Type B pancreatic cell (in vitro differentiated cells): Measurements from ENCODE around the gene SERPINE2. TPM values are rescaled to one million over a fixed set of nuclear protein-coding genes. Genes with fewer than 3 reads are reported as not detected.
A peak's percentile ranks its signal among the peaks of the same experiment; 100 is the strongest.
"Not testable (repeated sequence)": the region's sequence is repeated elsewhere in the genome, so short reads cannot be mapped to it uniquely, and the experiment has no call there.

Source experiments
- DNase-seq: peaks from one replicate; pipeline ENCODE4 v3.0.0; 2021; ENCODE audit warnings: mixed read lengths; ENCODE audit not compliant: unreplicated experiment; ENCODE audit errors: extremely low spot score
- H3K27ac Mint-ChIP-seq: 2 replicates; pipeline ENCODE4 v1.8.0; 2021; ENCODE audit warnings: mild to moderate bottlenecking, mixed read lengths
- H3K27me3 Mint-ChIP-seq: 2 replicates; pipeline ENCODE4 v1.8.0; 2021; ENCODE audit warnings: mixed read lengths
- H3K36me3 Mint-ChIP-seq: 2 replicates; pipeline ENCODE4 v1.8.0; 2021; ENCODE audit warnings: mixed read lengths
- H3K4me1 Mint-ChIP-seq: one replicate; pipeline ENCODE4 v1.8.0; 2021; ENCODE audit warnings: mixed read lengths; ENCODE audit not compliant: unreplicated experiment
- H3K4me3 Mint-ChIP-seq: 2 replicates; pipeline ENCODE4 v1.8.0; 2021; ENCODE audit warnings: mild to moderate bottlenecking, mixed read lengths
- H3K9me3 Mint-ChIP-seq: 2 replicates; pipeline ENCODE4 v1.8.0; 2021; ENCODE audit warnings: mixed read lengths
- CTCF ChIP-seq: fragments of 200-600 bp; sonication (generic); conservative IDR thresholded peaks from 2 replicates; pipeline ENCODE4 v1.5.0; 2021; ENCODE audit warnings: antibody characterized with exemption, mild to moderate bottlenecking
- total RNA-seq: library from RNA; stranded (reverse); gene quantifications from 2 replicates; pipeline ENCODE4 v1.2.1, GENCODE V29; 2021; ENCODE audit warnings: low replicate concordance

SERPINE2 gene
- total RNA-seq, 1 donor from 2014 or later = 37.4 TPM

GRCh38 chr2:224014336-224014735 lies 24.8 kb downstream of the SERPINE2 start:
- TF ChIP-seq CTCF = no peak
- Mint-ChIP-seq H3K4me3 (no peak overlapping the region), H3K9me3 (peaks cover 7% of the 10 kb centered on the region), H3K4me1 (no peaks in the 10 kb centered on the region), H3K36me3 (peaks cover 6% of the 10 kb centered on the region), H3K27ac (no peak overlapping the region), H3K27me3 (no peaks in the 10 kb centered on the region)
- no peak for DNase-seq

- H3K4me3 Mint-ChIP-seq = no peak overlapping the region
- no peak for DNase-seq
- H3K36me3 Mint-ChIP-seq = peaks cover 6% of the 10 kb centered on the region
- no peak for TF ChIP-seq CTCF
- H3K27me3 Mint-ChIP-seq = no peaks in the 10 kb centered on the region
- H3K9me3 Mint-ChIP-seq = peaks cover 7% of the 10 kb centered on the region
- H3K27ac Mint-ChIP-seq = no peak overlapping the region
- H3K4me1 Mint-ChIP-seq = peaks cover 7% of the 10 kb centered on the region
These were observed 27.2 kb downstream of the SERPINE2 start for GRCh38 chr2:224011837-224012236.

- peak overlapping the region; percentile 92 for H3K27ac Mint-ChIP-seq
These were observed 29.3 kb downstream of the SERPINE2 start for GRCh38 chr2:224009605-224010315.

GRCh38 chr2:224008702-224009261 lies 30.3 kb downstream of the SERPINE2 start:
- Mint-ChIP-seq H3K4me3 (peak overlapping the region; percentile 29), H3K9me3 (peaks cover 7% of the 10 kb centered on the region), H3K27ac (peak overlapping the region; percentile 92), H3K4me1 (peaks cover 7% of the 10 kb centered on the region), H3K27me3 (no peaks in the 10 kb centered on the region), H3K36me3 (peaks cover 6% of the 10 kb centered on the region)
- no peak for DNase-seq
- TF ChIP-seq CTCF = no peak

More at GRCh38 chr2:224009605-224010315, 29.3 kb downstream of the SERPINE2 start:
- Mint-ChIP-seq H3K9me3 (peaks cover 7% of the 10 kb centered on the region), H3K4me1 (peaks cover 7% of the 10 kb centered on the region), H3K4me3 (peak overlapping the region; percentile 35), H3K36me3 (peaks cover 6% of the 10 kb centered on the region), H3K27me3 (no peaks in the 10 kb centered on the region)
- TF ChIP-seq CTCF = no peak
- no peak for DNase-seq

- DNase-seq = no peak
- Mint-ChIP-seq H3K4me1 (peaks cover 7% of the 10 kb centered on the region), H3K27me3 (no peaks in the 10 kb centered on the region), H3K36me3 (no peaks in the 10 kb centered on the region), H3K9me3 (no peaks in the 10 kb centered on the region), H3K4me3 (no peak overlapping the region), H3K27ac (no peak overlapping the region)
- no peak for TF ChIP-seq CTCF
These were observed 34.9 kb downstream of the SERPINE2 start for GRCh38 chr2:224004105-224004695.

- H3K9me3 Mint-ChIP-seq, H3K36me3 Mint-ChIP-seq, H3K4me1 Mint-ChIP-seq, H3K27ac Mint-ChIP-seq, H3K27me3 Mint-ChIP-seq, H3K4me3 Mint-ChIP-seq, DNase-seq: not testable (repeated sequence)
These were observed 38.4 kb downstream of the SERPINE2 start for GRCh38 chr2:224000662-224001061.
